Measurements from ENCODE around the gene DNASE2.

GRCh38 chr19:12893582-12893981, 12.3 kb upstream of the DNASE2 start:
- TF ChIP-seq CTCF (IDR thresholded peaks at IDR 0.05) (no peak), EP300 (IDR thresholded peaks at IDR 0.05; ENCODE audit: low read depth) (no peak), POLR2A (IDR thresholded peaks at IDR 0.05) (no peak), POLR2AphosphoS5 (IDR thresholded peaks at IDR 0.05) (no peak)

Measured in transverse colon (tissue), 4 donors.